Neural crest cell (in vitro differentiated cells): ENCODE results near the gene KCNIP3. TPM values are rescaled to one million over a fixed set of nuclear protein-coding genes. Genes with fewer than 3 reads are reported as not detected.
A peak's percentile ranks its signal among the peaks of the same experiment; 100 is the strongest.
"Not testable (repeated sequence)": the region's sequence is repeated elsewhere in the genome, so short reads cannot be mapped to it uniquely, and the experiment has no call there.

ENCODE experiments used
- DNase-seq: peaks from one replicate; pipeline ENCODE4 v3.0.0; 2021; ENCODE audit warnings: low read depth, mixed read lengths, low spot score
- H3K27ac Mint-ChIP-seq: one replicate; pipeline ENCODE4 v1.8.0; 2021; ENCODE audit warnings: mild to moderate bottlenecking, mixed read lengths; ENCODE audit not compliant: unreplicated experiment
- H3K27me3 Mint-ChIP-seq: 2 replicates; pipeline ENCODE4 v1.8.0; 2021; ENCODE audit warnings: low read depth, mild to moderate bottlenecking, mixed read lengths
- H3K36me3 Mint-ChIP-seq: 2 replicates; pipeline ENCODE4 v1.8.0; 2021; ENCODE audit warnings: low read depth, mild to moderate bottlenecking, mixed read lengths
- H3K4me1 Mint-ChIP-seq: 2 replicates; pipeline ENCODE4 v1.8.0; 2021; ENCODE audit warnings: mixed read lengths
- H3K4me3 Mint-ChIP-seq: one replicate; pipeline ENCODE4 v1.8.0; 2021; ENCODE audit warnings: mild to moderate bottlenecking, mixed read lengths
- H3K9me3 Mint-ChIP-seq: 2 replicates; pipeline ENCODE4 v1.8.0; 2021; ENCODE audit warnings: mixed read lengths
- CTCF ChIP-seq: fragments of 200-600 bp; sonication (generic); conservative IDR thresholded peaks from 2 replicates; pipeline ENCODE4 v1.5.0; 2021; ENCODE audit warnings: antibody characterized with exemption, mild to moderate bottlenecking
- total RNA-seq: library from RNA; stranded (reverse); gene quantifications from 2 replicates; pipeline ENCODE4 v1.2.1, GENCODE V29; 2021

The KCNIP3 gene
- total RNA-seq, 1 donor from 2014 or later = 2.9 TPM

- H3K9me3 Mint-ChIP-seq = peaks cover 4% of the 10 kb centered on the region
- peaks cover 27% of the 10 kb centered on the region for H3K4me1 Mint-ChIP-seq
- no peak for DNase-seq
- H3K27me3 Mint-ChIP-seq = no peaks in the 10 kb centered on the region
- no peak for TF ChIP-seq CTCF
- no peak overlapping the region for H3K27ac Mint-ChIP-seq
- peaks cover 6% of the 10 kb centered on the region for H3K36me3 Mint-ChIP-seq
- H3K4me3 Mint-ChIP-seq = no peak overlapping the region
Observed at GRCh38 chr2:95399061-95399460, 101.9 kb downstream of the KCNIP3 start.

- H3K4me3 Mint-ChIP-seq = peak overlapping the region; percentile 99
- H3K27me3 Mint-ChIP-seq = no peaks in the 10 kb centered on the region
- H3K4me1 Mint-ChIP-seq = peaks cover 28% of the 10 kb centered on the region
- no peak for DNase-seq
- H3K36me3 Mint-ChIP-seq = peaks cover 6% of the 10 kb centered on the region
- no peaks in the 10 kb centered on the region for H3K9me3 Mint-ChIP-seq
- TF ChIP-seq CTCF = no peak
- peak overlapping the region; percentile 99 for H3K27ac Mint-ChIP-seq
Observed at GRCh38 chr2:95401480-95401879, 104.3 kb downstream of the KCNIP3 start.

GRCh38 chr2:95402004-95402369 is 104.8 kb downstream of the KCNIP3 start:
- not testable (repeated sequence) for H3K36me3 Mint-ChIP-seq, H3K27me3 Mint-ChIP-seq, H3K9me3 Mint-ChIP-seq, DNase-seq
- Mint-ChIP-seq H3K27ac (peak overlapping the region; percentile 99), H3K4me3 (peak overlapping the region; percentile 99), H3K4me1 (peaks cover 25% of the 10 kb centered on the region)

DNA sequence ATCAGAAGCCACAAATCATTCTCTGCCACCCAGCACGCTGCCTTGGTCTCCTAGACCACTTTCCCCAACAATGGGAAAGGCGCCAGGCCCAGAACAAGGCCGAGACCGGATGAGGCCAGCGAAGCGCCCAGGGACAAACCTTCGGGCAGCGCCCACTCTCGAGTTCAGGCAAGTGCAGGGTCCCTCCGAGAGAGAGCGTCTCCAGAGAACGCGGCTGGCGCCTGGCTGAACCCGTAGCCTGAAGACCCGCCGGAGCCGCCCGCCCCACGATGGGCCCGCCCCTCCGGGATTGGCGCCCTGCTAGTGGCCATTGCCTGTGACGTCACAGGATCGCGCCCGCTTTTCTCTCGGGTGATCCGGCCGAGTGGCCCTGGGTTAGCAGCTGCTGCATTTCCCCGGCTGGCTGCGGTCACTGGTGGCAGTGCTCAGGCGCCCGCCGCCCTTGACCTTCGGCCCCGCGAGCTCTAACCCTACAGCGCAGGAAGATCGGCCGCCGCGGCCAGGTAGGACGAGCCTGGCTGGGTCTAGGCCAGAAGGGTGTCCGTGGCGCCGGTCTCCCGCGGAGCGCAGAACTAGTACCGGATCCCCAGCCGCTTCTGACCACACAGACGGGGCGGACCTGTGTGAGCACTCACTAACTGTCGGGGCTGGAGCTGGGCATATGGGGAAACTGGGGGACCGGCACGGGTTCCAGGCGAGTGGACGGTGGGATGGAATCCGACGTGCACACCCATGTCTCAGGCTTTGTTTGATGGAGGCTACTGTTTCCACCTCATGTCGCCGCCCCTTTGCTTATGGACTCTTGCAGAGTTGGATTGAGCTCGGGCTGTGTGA is 105.4 kb downstream of the KCNIP3 start, which contains the start of gene FAHD2A:
Gene FAHD2A, plus strand, starts transcription at position 339 of the 834 bp plus-strand sequence. CDS start 2,851 bp downstream, outside the sequence.
- H3K4me1 Mint-ChIP-seq = peaks cover 20% of the 10 kb centered on the region
- peak within 1 kb of the TSS; percentile 99 for H3K27ac Mint-ChIP-seq
- no peaks in the 10 kb centered on the region for H3K9me3 Mint-ChIP-seq
- H3K4me3 Mint-ChIP-seq = peak within 1 kb of the TSS; percentile 99
- H3K27me3 Mint-ChIP-seq = no peaks in the 10 kb centered on the region
- no peak for TF ChIP-seq CTCF
- peaks cover 6% of the 10 kb centered on the region for H3K36me3 Mint-ChIP-seq
- peak; percentile 97 for DNase-seq

- H3K9me3 Mint-ChIP-seq, DNase-seq, H3K36me3 Mint-ChIP-seq, H3K27me3 Mint-ChIP-seq: not testable (repeated sequence)
- H3K27ac Mint-ChIP-seq = peak overlapping the region; percentile 99
- peaks cover 20% of the 10 kb centered on the region for H3K4me1 Mint-ChIP-seq
- peak overlapping the region; percentile 99 for H3K4me3 Mint-ChIP-seq
- TF ChIP-seq CTCF = peak; percentile 41
Observed at GRCh38 chr2:95403204-95403721, 106.1 kb downstream of the KCNIP3 start.

DNA sequence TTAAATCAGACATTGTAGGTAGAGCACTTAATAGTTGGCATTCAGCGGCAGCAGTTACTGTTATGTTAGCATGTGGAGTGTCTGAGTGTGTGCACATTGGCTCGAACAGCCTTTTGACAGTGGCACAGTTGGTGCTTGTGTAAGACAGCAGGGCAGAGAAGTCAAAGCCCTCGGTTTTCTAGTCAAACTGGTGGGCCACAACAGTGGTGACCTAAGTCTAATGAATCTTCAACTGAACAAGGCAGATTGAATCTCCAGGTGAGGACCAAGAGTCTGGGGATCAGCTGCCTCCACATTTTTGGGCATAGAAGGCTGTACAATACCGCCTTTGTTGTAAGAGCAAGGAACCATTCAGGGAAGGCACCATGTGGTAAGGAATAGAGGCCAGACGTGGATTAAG is 106.7 kb downstream of the KCNIP3 start:
- not testable (repeated sequence) for H3K9me3 Mint-ChIP-seq, DNase-seq, H3K36me3 Mint-ChIP-seq, H3K27me3 Mint-ChIP-seq, H3K27ac Mint-ChIP-seq
- Mint-ChIP-seq H3K4me3 (peak overlapping the region; percentile 99), H3K4me1 (peaks cover 20% of the 10 kb centered on the region)

- H3K27me3 Mint-ChIP-seq, H3K9me3 Mint-ChIP-seq, DNase-seq, H3K36me3 Mint-ChIP-seq: not testable (repeated sequence)
- Mint-ChIP-seq H3K27ac (peak overlapping the region; percentile 83), H3K4me3 (peak overlapping the region; percentile 99), H3K4me1 (peaks cover 20% of the 10 kb centered on the region)
Observed at GRCh38 chr2:95404676-95405075, 107.5 kb downstream of the KCNIP3 start.

GRCh38 chr2:95411239-95411638 is 114.1 kb downstream of the KCNIP3 start:
- not testable (repeated sequence) for H3K4me1 Mint-ChIP-seq, DNase-seq, H3K36me3 Mint-ChIP-seq, H3K27ac Mint-ChIP-seq, H3K4me3 Mint-ChIP-seq, H3K9me3 Mint-ChIP-seq, H3K27me3 Mint-ChIP-seq
